HG02884 (cell line): ENCODE measurements around the gene GCC2.
A peak's percentile ranks its signal among the peaks of the same experiment; 100 is the strongest.
"Not testable (repeated sequence)": the region's sequence is repeated elsewhere in the genome, so short reads cannot be mapped to it uniquely, and the experiment has no call there.

Experiments used
- ATAC-seq: cut with Tn5 transposase; IDR thresholded peaks from one replicate; pipeline ENCODE4 v1.9.1; 2021; ENCODE audit warnings: mild to moderate bottlenecking, moderate library complexity; ENCODE audit not compliant: unreplicated experiment

GCC2 gene, protein sequence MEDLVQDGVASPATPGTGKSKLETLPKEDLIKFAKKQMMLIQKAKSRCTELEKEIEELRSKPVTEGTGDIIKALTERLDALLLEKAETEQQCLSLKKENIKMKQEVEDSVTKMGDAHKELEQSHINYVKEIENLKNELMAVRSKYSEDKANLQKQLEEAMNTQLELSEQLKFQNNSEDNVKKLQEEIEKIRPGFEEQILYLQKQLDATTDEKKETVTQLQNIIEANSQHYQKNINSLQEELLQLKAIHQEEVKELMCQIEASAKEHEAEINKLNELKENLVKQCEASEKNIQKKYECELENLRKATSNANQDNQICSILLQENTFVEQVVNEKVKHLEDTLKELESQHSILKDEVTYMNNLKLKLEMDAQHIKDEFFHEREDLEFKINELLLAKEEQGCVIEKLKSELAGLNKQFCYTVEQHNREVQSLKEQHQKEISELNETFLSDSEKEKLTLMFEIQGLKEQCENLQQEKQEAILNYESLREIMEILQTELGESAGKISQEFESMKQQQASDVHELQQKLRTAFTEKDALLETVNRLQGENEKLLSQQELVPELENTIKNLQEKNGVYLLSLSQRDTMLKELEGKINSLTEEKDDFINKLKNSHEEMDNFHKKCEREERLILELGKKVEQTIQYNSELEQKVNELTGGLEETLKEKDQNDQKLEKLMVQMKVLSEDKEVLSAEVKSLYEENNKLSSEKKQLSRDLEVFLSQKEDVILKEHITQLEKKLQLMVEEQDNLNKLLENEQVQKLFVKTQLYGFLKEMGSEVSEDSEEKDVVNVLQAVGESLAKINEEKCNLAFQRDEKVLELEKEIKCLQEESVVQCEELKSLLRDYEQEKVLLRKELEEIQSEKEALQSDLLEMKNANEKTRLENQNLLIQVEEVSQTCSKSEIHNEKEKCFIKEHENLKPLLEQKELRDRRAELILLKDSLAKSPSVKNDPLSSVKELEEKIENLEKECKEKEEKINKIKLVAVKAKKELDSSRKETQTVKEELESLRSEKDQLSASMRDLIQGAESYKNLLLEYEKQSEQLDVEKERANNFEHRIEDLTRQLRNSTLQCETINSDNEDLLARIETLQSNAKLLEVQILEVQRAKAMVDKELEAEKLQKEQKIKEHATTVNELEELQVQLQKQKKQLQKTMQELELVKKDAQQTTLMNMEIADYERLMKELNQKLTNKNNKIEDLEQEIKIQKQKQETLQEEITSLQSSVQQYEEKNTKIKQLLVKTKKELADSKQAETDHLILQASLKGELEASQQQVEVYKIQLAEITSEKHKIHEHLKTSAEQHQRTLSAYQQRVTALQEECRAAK (N-terminal part only)

DNA sequence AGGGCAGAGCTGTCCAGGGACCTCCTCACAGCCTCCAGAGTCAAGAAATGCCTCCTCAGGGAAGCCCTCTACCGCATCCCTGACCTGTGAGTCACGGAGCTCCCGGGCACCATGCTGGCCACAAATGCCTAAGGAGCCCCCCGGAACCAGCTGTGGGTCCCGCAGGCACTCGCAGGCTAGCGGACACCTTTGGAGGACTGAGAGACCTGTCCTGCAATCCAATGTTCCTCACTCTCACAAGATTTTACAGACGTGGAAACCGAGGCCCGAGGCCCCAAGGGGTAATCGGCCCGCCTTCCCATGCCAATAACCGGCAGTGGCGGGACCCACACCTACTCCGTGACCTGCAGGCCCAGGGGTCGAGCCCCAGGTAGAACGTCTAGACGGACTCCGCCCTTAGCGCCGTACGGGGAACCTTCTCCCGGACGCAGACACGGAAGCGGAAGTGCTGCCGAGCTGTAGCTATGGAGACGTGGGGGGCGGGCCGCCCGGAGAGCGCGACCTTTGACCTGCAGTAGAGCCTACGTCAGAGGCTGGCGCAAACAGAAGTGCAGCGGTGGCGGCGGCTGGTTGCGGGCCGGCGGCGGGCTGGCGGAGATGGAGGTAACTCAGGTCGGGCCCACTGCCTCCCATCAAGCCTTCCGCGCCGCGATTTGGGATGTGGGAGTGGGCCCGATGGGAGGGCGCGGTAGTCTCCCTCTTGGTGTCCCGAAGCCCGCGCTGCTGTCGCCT is at the start of gene GCC2:
GCC2 (plus strand) TSS at position 529 of the 732 bp plus-strand sequence; CDS start at position 598, 69 bp downstream.
- peak; percentile 97 for ATAC-seq

DNA sequence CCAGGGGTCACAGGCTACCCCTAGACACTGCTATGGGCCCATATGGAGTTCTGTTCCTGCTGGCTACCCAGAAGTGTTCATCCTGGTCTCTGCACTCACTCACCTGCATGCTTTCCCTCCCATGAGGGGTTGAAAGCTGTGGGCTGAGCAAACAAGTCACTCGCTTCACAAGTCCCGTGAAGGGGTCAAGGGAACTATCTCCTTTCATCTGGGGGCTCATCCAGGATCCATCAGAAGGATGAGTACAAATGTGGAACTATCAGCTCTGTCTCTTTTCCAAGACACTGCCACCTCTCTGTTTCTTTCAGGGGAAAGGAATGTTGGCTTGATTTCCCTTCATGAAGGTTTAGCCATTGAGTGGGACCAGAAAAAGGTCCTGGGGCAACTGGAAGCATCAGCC is 49.5 kb upstream of the GCC2 start:
- no peak for ATAC-seq

DNA sequence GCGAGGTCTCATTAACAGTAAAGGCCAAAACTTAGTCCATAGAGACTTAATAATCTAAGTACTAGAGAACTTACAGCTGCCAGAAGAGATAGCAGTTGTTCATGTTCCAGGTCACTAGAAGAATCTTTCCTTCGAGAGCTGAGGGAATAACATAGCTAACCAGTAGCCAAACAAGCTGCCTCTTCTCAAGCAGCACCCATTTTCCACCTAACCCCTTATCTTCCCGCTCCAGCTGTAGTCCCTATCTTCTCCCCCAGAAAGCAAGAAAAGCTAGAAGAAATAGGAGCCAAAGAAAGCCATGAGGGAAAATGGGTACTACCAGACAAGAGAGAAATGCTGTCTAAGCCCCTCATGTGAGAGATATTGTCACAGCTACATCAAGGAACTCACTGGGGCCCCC is 47.2 kb upstream of the GCC2 start:
- no peak for ATAC-seq

DNA sequence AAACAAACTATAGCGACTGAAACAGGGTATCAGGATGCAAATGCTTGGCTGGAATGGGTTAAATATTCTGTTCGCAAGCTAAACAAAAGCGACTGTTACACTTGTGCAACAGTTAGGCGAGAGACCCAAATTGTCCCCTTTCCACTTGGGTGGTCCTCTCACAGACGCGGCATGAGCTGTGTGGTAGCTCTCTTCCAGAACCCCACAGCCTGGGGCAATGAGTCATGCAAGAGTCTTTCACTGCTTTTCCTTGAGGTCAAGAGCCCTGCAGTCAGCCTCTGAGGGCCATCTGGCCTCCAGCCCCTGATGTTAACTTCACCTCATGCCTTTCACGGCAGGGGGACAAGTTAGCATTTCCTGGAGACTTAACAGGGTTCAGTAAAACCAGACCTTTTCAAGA is 45.5 kb upstream of the GCC2 start:
- ATAC-seq: no peak

DNA sequence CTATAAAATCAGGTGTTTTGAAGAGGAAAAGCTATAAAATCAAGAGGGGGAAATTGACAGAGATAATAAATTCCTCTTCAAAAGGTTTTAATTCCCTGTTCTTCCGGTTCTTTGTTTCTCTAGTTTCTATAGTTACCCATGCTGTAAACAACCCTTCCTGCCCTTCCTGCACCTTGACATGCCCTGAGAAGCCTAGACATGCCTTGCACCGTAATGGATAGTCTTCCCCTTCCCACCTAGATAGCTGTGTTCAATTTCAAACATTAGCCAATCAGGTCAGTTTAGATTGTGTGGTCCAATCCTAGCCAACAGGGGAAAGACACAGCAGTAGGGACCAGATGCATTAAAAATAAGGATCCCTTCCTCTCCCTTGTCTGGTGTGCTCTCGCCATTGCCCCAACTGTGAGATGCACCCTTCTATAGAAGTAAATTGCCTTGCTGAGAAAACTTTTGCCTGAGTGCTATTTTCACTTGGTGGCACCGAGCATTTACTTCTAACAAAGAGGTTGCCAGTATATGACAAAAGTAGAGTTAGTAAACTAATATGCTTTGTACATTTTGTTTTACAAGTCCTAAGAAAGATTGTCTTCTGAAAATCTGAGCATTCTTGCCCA is 44.1 kb upstream of the GCC2 start:
- no peak for ATAC-seq

DNA sequence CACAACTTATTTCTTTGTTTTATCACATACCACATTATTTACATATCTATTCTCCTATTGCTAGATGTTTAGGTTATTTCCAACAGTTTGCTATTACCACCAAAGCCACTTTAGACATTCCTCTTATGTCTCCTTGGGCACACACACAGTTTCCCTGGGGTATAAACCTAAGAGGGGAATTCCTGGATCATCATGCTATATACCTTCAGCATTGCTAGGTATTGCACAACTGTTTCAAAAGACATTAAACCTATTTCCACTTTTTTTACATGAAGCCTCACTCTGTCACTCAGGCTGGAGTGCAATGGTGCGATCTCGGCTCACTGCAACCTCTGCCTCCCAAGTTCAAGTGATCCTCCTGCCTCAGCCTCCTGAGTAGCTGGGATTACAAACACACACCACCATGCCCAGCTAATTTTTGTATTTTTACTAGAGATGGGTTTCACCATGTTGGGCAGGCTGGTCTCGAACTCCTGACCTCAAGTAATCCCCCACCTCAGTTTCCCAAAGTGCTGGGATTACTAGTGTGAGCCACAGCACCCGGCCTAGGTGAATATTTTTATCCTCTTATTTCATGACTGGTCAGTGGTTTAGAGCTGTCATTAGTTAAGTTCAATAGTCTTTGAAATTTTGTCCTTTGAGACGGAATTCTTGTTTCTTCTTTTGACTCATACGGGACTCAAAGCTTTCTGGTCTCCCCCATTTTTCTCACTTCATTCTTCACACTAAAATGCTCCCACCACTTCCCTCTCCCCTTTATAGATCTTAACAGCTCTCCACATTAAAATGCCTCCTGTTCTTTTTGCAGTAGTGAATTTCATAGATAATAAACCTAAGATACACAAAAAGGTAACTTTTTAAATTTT is 40.9 kb upstream of the GCC2 start:
- ATAC-seq: no peak

DNA sequence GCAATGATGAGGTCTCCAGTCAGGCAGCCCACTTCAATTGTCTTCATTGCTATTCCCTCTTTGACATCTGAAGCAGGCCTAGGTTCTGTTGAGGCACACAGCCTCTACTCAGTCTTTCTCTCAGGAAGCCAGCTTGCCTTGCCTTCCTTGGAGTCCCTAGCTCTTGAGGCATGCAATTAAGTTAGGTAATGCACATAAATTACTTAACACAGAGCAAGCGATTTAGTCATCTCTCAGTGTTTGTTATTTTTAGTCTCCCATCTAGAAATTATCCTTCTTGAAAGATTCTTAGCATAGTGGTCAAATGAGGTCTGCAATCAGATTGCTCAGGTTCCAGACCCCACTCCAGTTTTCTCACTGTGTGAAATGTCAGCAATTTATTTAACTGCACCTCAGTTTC is 39.2 kb upstream of the GCC2 start:
- ATAC-seq: no peak

DNA sequence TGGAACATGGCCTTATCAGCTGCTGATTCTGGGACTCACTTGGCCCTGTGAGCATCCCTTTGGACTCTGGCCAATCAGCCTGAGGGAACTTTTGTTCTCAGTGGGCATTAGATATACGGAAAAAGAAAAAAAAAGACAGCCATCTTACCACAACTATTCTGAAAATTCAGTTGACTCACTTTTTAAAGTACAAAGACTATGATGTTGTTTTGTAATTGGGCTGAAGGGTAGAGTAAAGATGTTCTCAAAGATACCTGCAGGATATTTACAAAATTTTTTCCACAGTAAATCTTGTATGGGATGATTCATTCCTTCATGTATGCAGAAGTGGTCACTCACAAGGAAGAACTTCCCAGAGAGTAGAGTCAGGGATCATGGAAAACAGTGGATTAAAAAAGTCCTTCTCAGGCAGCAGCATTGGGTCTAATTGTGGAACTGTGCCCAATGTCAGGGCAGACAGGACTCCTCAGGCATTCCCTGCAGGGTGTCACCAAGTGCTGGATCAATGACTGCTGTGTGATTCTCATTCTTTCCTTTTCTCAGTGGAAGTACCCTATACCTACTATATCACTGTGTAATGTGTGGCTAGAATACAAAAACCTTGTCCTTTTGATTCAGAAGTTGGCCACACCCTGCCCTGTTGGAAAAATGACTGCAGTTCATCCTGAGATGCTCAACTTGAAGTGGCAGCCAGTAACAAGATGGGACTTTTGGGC is 35.9 kb upstream of the GCC2 start:
- no peak for ATAC-seq

DNA sequence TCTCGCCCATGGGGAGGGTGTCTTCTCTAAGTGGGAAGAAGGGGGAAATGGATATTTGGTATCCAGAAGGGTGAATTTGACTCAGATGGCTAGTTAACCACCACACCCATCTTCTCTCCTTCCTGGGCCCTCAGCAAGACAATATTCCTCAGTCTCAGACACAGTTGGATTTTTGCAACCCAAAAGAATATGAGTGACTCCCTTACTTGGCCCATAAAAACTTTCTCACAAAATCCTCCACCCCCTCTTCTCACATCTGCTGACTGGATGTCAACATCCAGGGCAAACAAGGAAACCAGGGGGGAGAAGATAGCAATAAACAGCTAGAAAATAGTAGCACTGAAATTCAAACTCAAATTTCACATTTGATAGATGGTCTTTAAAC is 35.3 kb upstream of the GCC2 start:
- ATAC-seq: no peak

DNA sequence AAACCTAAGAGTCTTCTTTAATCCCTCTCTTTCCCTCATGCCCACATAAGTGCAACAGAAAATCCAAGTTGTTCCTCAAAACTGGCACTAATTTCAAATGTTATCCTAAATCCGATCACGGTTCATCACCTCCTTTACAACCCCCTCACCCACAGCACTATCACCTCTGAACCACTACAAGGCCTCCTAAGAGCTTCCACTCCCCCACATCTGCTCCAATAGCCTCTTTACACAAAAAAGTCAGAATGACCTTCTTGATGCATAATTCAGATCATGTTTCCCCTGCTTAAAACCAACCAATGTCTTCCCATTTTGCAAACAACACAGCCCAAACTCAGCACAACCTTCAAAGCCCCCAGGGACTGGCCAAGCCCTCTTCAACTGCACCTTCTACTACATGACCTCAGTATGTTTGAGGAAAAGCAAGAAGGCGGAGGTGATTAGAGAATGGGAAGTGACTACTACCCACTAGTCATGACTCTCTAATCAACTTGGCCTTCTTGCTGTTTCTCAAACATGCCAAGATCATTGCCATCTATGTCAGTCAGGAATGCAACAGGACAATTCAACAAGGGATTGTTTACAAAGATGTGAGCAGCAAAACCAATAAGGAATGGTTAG is 34.6 kb upstream of the GCC2 start:
- no peak for ATAC-seq

DNA sequence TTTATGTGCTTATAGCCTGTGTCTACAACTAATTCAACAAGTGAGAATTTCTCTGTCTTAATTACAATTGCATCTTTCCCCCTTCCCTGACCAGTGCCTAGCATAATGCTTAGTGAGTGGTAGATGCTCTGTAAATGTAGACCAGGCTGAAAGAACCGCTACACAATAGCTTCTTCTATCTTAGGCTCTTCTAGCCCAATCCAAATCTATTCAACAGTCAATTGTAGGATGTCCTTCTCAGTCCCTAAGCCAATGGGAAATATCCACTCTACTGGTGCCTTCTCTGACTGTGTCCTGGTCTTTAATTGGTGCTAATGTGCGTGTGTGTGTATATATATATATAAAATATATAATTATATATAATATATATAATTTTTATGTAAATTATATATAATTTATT is 34.1 kb upstream of the GCC2 start:
- no peak for ATAC-seq

DNA sequence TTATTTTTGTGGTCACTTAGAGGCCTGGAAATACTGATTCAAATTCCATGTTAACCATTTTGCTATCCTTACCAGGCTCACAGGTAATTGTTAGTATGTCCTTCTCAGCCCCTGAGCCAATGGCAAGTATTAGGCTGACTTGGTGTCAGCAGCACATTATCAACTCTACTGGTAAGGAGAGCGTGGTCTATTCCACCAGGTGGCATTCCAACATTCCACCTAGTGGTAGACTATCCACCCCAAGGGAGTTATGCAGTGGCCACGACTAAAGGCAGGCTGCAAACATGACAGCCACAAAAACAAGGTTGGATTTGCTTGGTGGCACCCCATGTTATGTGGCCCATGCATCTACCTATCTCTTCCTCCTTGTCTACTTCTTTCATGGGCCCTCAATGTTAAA is 31.8 kb upstream of the GCC2 start:
- no peak for ATAC-seq

DNA sequence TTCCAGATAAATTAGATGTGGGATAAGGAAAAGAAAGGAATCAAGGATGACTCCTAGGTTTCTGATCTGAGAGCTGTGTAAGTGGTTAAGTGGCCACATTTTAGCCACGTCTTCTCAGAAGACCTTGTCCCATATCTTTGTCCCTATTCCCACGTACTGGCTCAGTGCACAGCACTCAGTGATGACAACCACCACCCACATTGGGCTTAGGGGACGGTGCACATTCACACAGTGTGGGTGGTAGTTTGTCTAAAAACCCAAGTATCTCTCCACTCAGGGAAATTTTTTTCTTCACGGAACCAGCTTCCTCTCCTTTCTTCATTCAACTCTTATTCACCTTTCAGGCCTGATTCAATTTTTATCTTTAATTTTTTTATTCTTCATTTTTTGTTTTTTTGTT is 30.6 kb upstream of the GCC2 start:
- no peak for ATAC-seq

DNA sequence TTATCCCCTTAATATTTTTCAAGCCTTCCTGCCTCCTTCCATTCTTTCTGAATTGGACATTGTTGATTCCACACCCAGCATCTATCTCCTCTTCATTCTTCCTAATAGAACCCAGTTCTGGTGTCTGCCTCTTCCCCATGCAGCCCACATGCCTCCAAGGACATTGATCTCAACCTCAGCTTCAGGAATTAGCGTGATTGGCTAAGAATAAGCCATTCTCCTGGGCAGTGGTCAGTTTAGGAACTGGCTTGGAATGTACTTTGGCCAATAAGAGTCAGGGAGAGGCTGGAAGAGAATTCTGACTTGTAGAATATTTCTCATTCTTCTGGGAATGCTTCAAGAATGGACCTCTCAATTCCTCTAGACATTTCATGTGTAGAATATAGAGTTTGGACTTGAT is 25.9 kb upstream of the GCC2 start:
- ATAC-seq: no peak

DNA sequence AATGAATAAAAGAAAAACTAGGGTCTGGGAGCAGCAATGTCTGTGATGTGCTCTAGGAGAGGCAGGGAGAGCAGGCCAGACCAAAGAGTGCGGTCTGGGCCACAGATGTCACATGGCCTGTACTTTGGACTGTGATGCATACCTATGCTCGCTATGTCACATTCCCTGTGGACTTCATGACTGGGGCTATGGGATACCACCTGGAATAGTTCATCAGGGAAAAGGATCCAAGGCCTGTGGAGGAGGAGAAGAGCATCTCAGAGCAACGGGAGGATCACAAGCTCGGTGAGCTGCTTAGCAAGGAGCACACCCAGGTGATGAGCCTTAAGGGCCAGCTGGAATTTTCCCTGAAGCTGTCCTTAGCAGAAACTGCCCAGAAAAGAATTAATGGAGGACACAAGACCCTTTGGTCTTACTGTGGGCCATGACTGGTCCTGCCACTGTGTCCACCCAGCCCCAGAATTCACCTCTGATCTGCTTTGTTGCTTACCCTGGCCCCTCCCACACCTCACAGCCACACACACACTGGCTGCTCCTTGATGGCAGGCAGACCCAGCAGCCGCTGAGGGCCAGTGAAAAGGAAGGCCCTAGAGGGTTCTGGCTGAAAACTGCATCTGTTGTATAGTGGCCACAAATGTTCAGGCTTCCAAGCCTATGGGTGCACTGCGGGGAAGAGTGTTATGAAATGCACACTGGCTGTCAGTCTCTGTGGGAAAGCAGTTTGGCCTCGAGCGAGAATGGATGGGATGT is 25.3 kb upstream of the GCC2 start:
- ATAC-seq: no peak

DNA sequence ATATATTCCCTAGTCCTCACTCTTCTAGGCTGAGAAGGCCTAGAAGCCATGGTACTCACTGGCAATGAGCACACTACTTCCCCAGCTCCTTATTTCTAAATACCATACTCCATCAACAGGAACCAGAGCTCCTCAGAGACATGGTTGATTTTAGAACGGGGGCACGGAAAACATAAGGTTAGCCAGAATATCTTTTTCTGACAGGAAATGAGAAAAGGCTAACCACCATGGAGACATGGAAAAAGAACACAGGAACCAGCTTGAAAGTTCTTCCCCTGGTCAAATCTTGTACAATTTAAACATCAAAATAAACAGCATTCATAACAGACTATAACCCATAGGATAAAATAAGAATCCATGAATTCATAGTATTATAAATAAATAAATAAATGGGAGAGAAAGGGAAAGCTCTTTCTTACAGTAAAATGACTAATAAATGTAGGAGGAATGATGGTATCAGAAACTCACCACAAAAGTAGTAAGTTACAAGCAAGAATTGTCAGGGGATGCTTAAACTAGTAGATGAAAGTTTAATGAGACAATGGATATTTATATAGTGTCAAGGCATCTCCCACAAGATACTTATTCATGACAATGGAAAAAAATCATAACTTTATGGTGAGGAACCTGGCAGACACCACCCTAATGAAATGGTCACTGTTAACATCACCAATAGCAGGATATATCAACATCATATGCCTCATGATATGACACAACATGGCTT is 20.6 kb upstream of the GCC2 start:
- ATAC-seq: no peak

DNA sequence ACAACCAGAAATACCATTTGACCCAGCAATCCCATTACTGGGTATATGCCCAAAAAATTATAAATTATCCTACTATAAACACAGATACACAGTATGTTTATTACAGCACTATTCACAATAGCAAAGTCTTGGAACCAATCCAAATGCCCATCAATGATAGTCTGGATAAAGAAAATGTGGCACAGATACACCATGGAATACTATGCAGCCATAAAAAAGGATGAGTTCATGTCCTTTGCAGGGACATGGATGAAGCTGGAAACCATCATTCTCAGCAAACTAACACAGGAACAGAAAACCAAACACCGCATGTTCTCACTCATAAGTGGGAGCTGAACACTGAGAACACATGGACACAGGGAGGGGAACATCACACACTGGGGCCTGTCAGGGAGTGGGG is 13.4 kb upstream of the GCC2 start:
- not testable (repeated sequence) for ATAC-seq
